Activated naive CD8-positive, alpha-beta T cell treated with anti-CD3 and anti-CD28 coated beads, Interleukin-2, amount 50 U/mL, for 24 hours (primary cell): Measurements from ENCODE around the gene SLC4A2.
A peak's percentile ranks its signal among the peaks of the same experiment; 100 is the strongest.
"Not testable (repeated sequence)": the region's sequence is repeated elsewhere in the genome, so short reads cannot be mapped to it uniquely, and the experiment has no call there.

ENCODE experiments used
- ATAC-seq: fragments of 150-1000 bp; cut with Tn5 transposase; one replicate; pipeline ENCODE4 v1.10.0; 2021
- DNase-seq: peaks from one replicate; pipeline ENCODE4 v3.0.0; 2021
- H3K27ac Mint-ChIP-seq: one replicate; pipeline ENCODE4 v1.8.0; 2021; ENCODE audit warnings: mild to moderate bottlenecking, mixed read lengths
- H3K27me3 Mint-ChIP-seq: one replicate; pipeline ENCODE4 v1.8.0; 2021; ENCODE audit warnings: mixed read lengths
- H3K36me3 Mint-ChIP-seq: one replicate; pipeline ENCODE4 v1.8.0; 2021; ENCODE audit warnings: low read depth, mixed read lengths
- H3K4me1 Mint-ChIP-seq: one replicate; pipeline ENCODE4 v1.8.0; 2021; ENCODE audit warnings: mixed read lengths
- H3K4me3 Mint-ChIP-seq: one replicate; pipeline ENCODE4 v1.8.0; 2021; ENCODE audit warnings: mild to moderate bottlenecking, moderate library complexity, mixed read lengths
- H3K9me3 Mint-ChIP-seq: one replicate; pipeline ENCODE4 v1.8.0; 2021; ENCODE audit warnings: mixed read lengths

The SLC4A2 gene

GRCh38 chr7:151017953-151018420 is 41.4 kb upstream of the SLC4A2 start:
- DNase-seq, result peak; percentile 91
- Mint-ChIP-seq H3K36me3 (peaks cover 10% of the 10 kb centered on the region), H3K27me3 (peaks cover 27% of the 10 kb centered on the region), H3K4me1 (peaks cover 50% of the 10 kb centered on the region), H3K27ac (peak overlapping the region; percentile 83), H3K9me3 (no peaks in the 10 kb centered on the region), H3K4me3 (peak overlapping the region; percentile 78)
- peak; percentile 71 for ATAC-seq

DNA sequence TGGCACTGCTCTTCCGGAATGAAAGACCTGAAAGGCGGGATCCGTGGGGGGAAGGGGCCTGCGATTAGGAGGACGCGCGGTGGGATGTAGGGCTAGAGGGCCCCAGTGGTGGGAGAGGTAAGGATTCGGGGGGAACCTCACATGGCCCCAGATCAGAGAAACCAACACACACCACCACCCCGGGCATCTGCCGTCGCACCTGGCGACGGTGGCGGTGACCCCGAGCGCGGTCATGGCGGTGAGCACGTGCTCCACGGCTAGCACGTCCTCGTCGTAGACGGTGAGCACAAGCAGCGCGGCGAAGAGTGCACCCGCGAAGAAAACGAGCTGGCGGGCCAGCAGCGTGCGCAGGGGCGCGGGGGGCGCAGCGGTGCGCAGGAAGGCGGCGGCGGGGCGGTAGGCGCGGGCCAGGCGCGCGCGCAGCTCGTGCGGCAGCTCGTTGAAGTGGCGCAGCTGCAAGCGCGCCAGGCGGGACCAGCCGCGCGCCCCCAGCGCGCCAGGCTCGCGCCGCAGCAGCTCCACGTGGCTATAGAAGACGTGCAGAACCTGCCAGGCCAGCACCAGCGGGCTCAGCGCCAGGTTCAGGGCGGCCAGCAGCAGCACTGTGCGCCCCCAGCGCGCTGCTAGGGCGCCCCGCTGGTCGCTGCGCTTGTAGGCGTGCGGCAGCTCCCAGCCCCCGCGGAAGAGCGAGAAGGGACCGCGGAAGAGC is 40.8 kb upstream of the SLC4A2 start:
- ATAC-seq (peak; percentile 45), DNase-seq (no peak)
- H3K27ac Mint-ChIP-seq, result peak overlapping the region; percentile 83
- peaks cover 10% of the 10 kb centered on the region for H3K36me3 Mint-ChIP-seq
- H3K27me3 Mint-ChIP-seq, result peaks cover 27% of the 10 kb centered on the region
- no peaks in the 10 kb centered on the region for H3K9me3 Mint-ChIP-seq
- H3K4me3 Mint-ChIP-seq, result peak overlapping the region; percentile 78
- H3K4me1 Mint-ChIP-seq, result peaks cover 50% of the 10 kb centered on the region

- H3K9me3 Mint-ChIP-seq, result no peaks in the 10 kb centered on the region
- DNase-seq, result no peak
- H3K4me1 Mint-ChIP-seq, result peaks cover 45% of the 10 kb centered on the region
- peaks cover 10% of the 10 kb centered on the region for H3K36me3 Mint-ChIP-seq
- ATAC-seq, result no peak
- H3K27ac Mint-ChIP-seq, result no peak overlapping the region
- H3K4me3 Mint-ChIP-seq, result peak overlapping the region; percentile 40
- peaks cover 27% of the 10 kb centered on the region for H3K27me3 Mint-ChIP-seq
Measured at GRCh38 chr7:151019130-151019447, 40.3 kb upstream of the SLC4A2 start.

GRCh38 chr7:151020231-151020630 is 39.2 kb upstream of the SLC4A2 start:
- no peak overlapping the region for H3K27ac Mint-ChIP-seq

DNA sequence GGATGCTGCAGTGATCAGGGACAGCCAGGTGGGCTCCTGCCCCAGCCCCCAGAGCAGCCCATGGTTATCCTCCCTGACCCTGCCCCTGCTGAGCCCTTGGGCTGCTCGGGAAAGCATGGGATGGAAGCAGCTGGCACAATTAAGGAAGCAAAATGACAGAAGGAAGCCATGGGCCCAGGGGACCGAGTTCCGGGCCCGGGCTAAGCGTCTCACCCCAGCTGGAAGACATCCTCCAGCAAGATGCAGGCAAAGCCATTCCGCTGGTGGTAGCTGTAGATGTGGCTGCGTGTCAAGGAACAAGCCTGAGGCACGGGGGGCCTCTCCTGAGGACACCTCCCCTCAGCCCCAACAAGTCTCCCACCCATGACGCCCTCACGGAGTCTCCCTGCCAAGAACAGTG is 36.2 kb upstream of the SLC4A2 start:
- Mint-ChIP-seq H3K9me3 (no peaks in the 10 kb centered on the region), H3K4me1 (peaks cover 20% of the 10 kb centered on the region), H3K4me3 (no peak overlapping the region), H3K27ac (no peak overlapping the region), H3K27me3 (peaks cover 24% of the 10 kb centered on the region), H3K36me3 (no peaks in the 10 kb centered on the region)
- DNase-seq (no peak), ATAC-seq (no peak)

More at GRCh38 chr7:151020231-151020630, 39.2 kb upstream of the SLC4A2 start:
- Mint-ChIP-seq H3K27me3 (peaks cover 27% of the 10 kb centered on the region), H3K4me1 (peaks cover 34% of the 10 kb centered on the region), H3K36me3 (peaks cover 5% of the 10 kb centered on the region), H3K4me3 (no peak overlapping the region), H3K9me3 (no peaks in the 10 kb centered on the region)
- ATAC-seq, result no peak
- DNase-seq, result no peak

GRCh38 chr7:151024435-151025056 is 34.8 kb upstream of the SLC4A2 start, which contains the start of gene ATG9B:
ATG9B (minus strand) TSS chr7:151024494; CDS start chr7:151024423, 71 bp downstream.
- peaks cover 20% of the 10 kb centered on the region for H3K4me1 Mint-ChIP-seq
- peaks cover 2% of the 10 kb centered on the region for H3K36me3 Mint-ChIP-seq
- H3K4me3 Mint-ChIP-seq, result no peak within 1 kb of the TSS
- H3K27me3 Mint-ChIP-seq, result peaks cover 19% of the 10 kb centered on the region
- ATAC-seq (no peak), DNase-seq (no peak)
- H3K27ac Mint-ChIP-seq, result peak within 1 kb of the TSS; percentile 4
- no peaks in the 10 kb centered on the region for H3K9me3 Mint-ChIP-seq

DNA sequence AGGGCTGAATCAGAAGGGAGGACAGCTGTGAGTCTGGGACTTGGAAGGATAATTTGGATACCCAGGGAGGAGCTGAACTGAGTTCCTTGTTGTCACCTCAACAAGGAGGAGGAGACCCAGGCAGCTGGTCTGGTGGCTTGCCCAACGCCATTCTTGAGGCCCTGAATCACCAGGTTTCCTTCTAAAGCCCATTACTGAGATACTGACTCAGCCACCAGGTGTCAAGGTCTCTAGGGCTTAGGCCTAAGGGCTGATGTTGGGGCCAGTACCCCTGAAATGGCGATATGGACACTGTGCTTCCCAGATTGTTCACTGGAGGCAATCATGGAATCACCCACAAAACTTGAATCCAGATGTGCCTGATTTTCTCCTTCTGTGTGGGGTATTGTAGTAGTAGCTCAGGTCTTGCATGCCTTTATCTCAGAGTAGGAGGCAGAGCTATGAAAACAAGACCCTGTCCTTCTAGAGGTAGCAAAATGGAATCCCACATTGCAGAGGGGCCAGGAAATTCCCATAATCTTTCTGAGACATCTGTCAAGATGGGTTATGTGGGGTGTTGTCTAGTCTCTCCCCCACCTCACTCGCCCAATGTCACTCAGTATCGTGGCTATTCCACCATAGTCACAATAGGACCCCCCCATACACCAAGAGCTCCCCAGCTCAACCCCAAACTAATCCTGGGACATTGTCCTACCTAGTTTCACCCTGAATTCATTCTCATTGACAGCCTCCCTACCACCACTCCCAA is 33.3 kb upstream of the SLC4A2 start:
- DNase-seq (no peak), ATAC-seq (no peak)
- Mint-ChIP-seq H3K4me3 (no peak overlapping the region), H3K27ac (no peak overlapping the region), H3K27me3 (peaks cover 6% of the 10 kb centered on the region), H3K9me3 (no peaks in the 10 kb centered on the region), H3K36me3 (peaks cover 4% of the 10 kb centered on the region), H3K4me1 (peaks cover 23% of the 10 kb centered on the region)

DNA sequence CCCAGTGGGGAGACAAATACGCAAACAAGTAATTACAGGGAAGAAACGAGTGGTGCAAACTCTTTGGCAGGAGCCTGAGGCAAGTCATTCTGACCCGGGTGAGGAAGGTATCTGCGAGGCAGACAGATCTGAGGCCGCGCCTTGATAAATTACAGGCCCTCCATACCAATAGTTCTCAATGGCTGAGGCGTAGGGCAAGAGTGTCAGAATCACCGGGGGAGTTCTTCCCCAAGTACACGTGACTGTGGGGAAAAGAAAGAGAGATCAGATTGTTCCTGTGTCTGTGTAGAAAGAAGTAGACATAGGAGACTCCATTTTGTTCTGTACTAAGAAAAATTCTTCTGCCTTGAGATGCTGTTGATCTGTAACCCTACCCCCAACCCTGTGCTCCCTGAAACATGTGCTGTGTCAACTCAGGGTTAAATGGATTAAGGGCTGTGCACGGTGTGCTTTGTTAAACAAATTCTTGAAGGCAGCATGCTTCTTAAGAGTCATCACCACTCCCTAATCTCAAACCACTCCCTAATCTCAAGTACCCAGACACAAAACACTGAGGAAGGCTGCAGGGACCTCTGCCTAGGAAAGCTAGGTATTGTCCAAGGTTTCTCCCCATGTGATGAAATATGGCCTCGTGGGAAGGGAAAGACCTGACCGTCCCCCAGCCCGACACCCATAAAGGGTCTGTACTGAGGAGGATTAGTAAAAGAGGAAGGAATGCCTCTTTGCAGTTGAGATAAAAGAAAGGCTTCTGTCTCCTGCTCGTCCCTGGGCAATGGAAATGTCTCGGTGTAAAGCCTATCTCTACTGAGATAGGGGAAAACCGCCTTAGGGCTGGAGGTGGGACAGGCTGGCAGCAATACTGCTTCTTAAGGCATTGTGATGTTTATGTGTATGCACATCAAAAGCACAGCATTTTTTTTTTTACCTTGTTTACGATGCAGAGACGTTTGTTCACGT is 32.3 kb upstream of the SLC4A2 start:
- H3K9me3 Mint-ChIP-seq, DNase-seq, ATAC-seq, H3K36me3 Mint-ChIP-seq, H3K27me3 Mint-ChIP-seq: not testable (repeated sequence)
- Mint-ChIP-seq H3K4me3 (peak overlapping the region; percentile 98), H3K4me1 (peaks cover 23% of the 10 kb centered on the region), H3K27ac (peak overlapping the region; percentile 96)

DNA sequence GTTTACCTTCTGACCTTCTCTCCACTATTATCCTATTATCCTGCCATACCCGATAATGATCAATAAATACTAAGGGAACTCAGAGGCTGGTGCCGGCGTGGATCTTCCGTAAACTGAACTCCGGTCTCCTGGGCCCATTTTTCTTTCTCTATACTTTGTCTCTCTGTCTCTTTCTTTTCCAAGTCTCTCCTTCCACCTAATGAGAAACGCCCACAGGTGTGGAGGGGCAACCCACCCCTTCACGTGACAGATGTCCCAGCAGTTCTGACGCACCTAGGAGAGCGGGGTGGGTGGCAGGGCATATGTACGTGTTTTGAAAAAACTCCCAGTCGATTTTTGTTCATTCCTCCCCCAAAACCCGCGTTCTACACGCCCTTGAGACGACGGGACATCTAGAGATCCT is 31.7 kb upstream of the SLC4A2 start:
- H3K27me3 Mint-ChIP-seq, H3K9me3 Mint-ChIP-seq, DNase-seq, H3K36me3 Mint-ChIP-seq, ATAC-seq: not testable (repeated sequence)
- H3K27ac Mint-ChIP-seq, result peak overlapping the region; percentile 96
- peaks cover 23% of the 10 kb centered on the region for H3K4me1 Mint-ChIP-seq
- peak overlapping the region; percentile 98 for H3K4me3 Mint-ChIP-seq

DNA sequence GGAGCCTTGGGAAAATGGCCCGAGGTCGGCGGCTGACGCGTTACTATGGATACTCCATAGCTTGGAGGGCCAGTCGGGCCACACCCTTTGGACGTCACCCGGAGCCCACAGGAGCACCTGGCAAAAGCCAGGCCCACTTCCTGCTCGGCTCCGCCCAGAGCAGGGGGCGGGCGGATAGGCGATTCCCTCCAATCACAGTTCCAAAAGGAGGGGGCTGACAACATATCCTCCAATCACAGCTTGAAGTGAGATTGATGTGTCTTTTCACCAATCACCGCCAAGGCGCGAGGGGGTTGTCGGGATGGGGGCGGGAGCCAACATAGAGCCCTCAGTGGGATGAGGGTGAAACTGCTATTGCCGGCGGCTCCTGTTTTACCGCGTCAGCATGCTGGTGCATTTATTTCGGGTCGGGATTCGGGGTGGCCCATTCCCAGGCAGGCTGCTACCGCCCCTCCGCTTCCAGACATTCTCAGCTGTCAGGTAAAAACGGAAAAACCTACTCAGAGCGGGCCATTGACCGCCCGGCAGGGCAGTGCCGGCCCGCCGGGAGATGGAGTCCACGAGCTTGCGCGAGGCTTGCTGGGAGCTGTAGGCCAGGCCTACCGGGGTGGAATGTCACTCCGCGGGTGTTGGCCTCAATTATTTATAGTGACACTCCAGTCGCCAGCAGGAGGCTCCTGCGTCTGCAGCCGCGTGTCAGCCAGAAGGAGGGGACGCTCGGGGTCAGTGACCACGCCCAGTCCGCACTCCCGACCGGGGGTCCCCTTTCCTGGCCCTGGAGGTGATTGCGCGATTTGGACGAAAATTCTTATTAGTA is 31.1 kb upstream of the SLC4A2 start, which contains the start of gene ABCB8:
Gene ABCB8 (plus strand): TSS at position 320 of the 817 bp plus-strand sequence. CDS start 66 bp downstream, at position 386.
- peak within 1 kb of the TSS; percentile 98 for H3K4me3 Mint-ChIP-seq
- H3K4me1 Mint-ChIP-seq, result peaks cover 23% of the 10 kb centered on the region
- H3K36me3 Mint-ChIP-seq, result peaks cover 8% of the 10 kb centered on the region
- peak within 1 kb of the TSS; percentile 96 for H3K27ac Mint-ChIP-seq
- no peaks in the 10 kb centered on the region for H3K27me3 Mint-ChIP-seq
- H3K9me3 Mint-ChIP-seq, result no peaks in the 10 kb centered on the region
- DNase-seq (peak; percentile 95), ATAC-seq (peak; percentile 95)

- peak overlapping the region; percentile 98 for H3K4me3 Mint-ChIP-seq
- DNase-seq, result no peak
- H3K36me3 Mint-ChIP-seq, result peaks cover 8% of the 10 kb centered on the region
- H3K4me1 Mint-ChIP-seq, result peaks cover 23% of the 10 kb centered on the region
- H3K27ac Mint-ChIP-seq, result peak overlapping the region; percentile 96
- H3K27me3 Mint-ChIP-seq, result no peaks in the 10 kb centered on the region
- H3K9me3 Mint-ChIP-seq, result no peaks in the 10 kb centered on the region
- no peak for ATAC-seq
Measured at GRCh38 chr7:151028948-151029501, 30.4 kb upstream of the SLC4A2 start.

- H3K4me1 Mint-ChIP-seq, result peaks cover 23% of the 10 kb centered on the region
- peaks cover 8% of the 10 kb centered on the region for H3K36me3 Mint-ChIP-seq
- H3K27ac Mint-ChIP-seq, result no peak overlapping the region
- ATAC-seq (no peak), DNase-seq (no peak)
- no peaks in the 10 kb centered on the region for H3K27me3 Mint-ChIP-seq
- H3K4me3 Mint-ChIP-seq, result no peak overlapping the region
- no peaks in the 10 kb centered on the region for H3K9me3 Mint-ChIP-seq
Measured at GRCh38 chr7:151031011-151031410, 28.4 kb upstream of the SLC4A2 start.
